Tibial artery (tissue), 4 donors: ENCODE measurements around the gene PXDC1.

ENCODE experiments used
- DNase-seq, 2 donors: peaks; one replicate each; pipeline ENCODE4 v3.0.0-alpha.2; 2019
- H3K27ac ChIP-seq, 2 donors: fragments of 200-600 bp; sonication (generic) in 1 of 2; 1 replicate in 1 of 2; 2 replicates in 1 of 2; pipeline ENCODE4 v1.5.1; 2018 to 2019; ENCODE audit warnings: mild to moderate bottlenecking in 1 of 2
- H3K27me3 ChIP-seq, 2 donors: fragments of 200-600 bp; sonication (generic) in 1 of 2; one replicate each; pipeline versions ENCODE4 v1.5.1 to v1.6.0; 2016 to 2019
- H3K36me3 ChIP-seq, 3 donors: fragments of 200-600 bp; sonication (generic) in 2 of 3; one replicate each; pipeline ENCODE4 v1.5.1; 2016 to 2019; ENCODE audit warnings: mild to moderate bottlenecking in 2 of 3
- H3K4me1 ChIP-seq, 4 donors: fragments of 200-600 bp; sonication (generic) in 2 of 4; 1 replicate in 3 of 4; 2 replicates in 1 of 4; pipeline ENCODE4 v1.5.1; 2016 to 2019
- H3K4me3 ChIP-seq, 2 donors: fragments of 200-600 bp; sonication (generic) in 1 of 2; 1 replicate in 1 of 2; 2 replicates in 1 of 2; pipeline ENCODE4 v1.5.1; 2018 to 2019; ENCODE audit warnings: mild to moderate bottlenecking in 2 of 2
- H3K9me3 ChIP-seq, 3 donors: fragments of 200-600 bp; sonication (generic) in 1 of 3; one replicate each; pipeline ENCODE4 v1.5.1; 2016 to 2019
- intact Hi-C: fragments of 100-400 bp; cut with DNase I; formaldehyde crosslinking; loops from one replicate; pipeline ENCODE4 v1.15.0; 2023; ENCODE audit warnings: low total_unique reads
- TF ChIP-seq, protein P1 (sequence below), 2 experiments: fragments of 200-600 bp in 1 of 2; fragments of 450-650 bp in 1 of 2; IDR thresholded peaks; one replicate each; pipeline ENCODE4 v1.5.1; 2017 to 2019; ENCODE audit warnings: antibody characterized with exemption in 2 of 2, mild to moderate bottlenecking in 1 of 2, moderate library complexity in 1 of 2

PXDC1 gene

DNA sequence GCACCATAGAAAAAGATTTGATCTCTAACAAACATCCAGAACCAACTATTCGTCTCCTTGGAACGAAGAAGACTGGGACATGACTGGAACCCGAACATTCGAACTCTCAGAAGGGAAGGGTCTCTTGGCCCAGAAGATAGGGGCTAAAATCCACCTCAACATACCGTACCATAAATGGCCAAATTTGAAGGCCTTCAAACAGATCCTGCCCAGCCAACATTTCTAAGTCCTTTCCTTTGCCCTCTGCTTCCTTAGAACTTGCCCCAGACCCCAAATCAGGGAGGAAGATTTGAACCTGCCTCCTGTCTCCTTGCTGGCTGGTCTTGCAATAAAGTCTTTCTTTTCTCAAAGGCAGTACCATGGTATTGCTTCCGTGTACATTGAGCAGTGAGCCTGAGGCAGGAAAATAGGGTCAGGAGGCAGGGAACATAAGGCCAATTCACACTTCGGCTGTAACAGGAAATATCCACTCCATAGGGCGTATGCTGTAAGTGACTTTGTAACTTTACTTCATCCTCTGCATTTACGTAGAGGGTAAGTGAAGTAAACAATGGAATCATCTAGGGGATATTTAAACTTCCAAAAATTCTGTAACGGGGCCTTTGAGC, 1.8 kb upstream of the PXDC1 start:
- peak overlapping the region; percentile 99 for H3K27ac ChIP-seq
- peaks cover 0 to 40% (median 14%) of the 10 kb centered on the region in 4 donors for H3K4me1 ChIP-seq
- no peaks in the 10 kb centered on the region for H3K9me3 ChIP-seq
- DNase-seq: peak in 1 of 2 donors; percentile 51
- TF ChIP-seq, protein P1, sequence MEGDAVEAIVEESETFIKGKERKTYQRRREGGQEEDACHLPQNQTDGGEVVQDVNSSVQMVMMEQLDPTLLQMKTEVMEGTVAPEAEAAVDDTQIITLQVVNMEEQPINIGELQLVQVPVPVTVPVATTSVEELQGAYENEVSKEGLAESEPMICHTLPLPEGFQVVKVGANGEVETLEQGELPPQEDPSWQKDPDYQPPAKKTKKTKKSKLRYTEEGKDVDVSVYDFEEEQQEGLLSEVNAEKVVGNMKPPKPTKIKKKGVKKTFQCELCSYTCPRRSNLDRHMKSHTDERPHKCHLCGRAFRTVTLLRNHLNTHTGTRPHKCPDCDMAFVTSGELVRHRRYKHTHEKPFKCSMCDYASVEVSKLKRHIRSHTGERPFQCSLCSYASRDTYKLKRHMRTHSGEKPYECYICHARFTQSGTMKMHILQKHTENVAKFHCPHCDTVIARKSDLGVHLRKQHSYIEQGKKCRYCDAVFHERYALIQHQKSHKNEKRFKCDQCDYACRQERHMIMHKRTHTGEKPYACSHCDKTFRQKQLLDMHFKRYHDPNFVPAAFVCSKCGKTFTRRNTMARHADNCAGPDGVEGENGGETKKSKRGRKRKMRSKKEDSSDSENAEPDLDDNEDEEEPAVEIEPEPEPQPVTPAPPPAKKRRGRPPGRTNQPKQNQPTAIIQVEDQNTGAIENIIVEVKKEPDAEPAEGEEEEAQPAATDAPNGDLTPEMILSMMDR (IDR thresholded peaks at IDR 0.05): no peak
- H3K36me3 ChIP-seq: peaks cover 0 to 7% (median 0%) of the 10 kb centered on the region in 3 donors
- H3K4me3 ChIP-seq: no peak overlapping the region
- intact Hi-C loops: loop anchor here (5.0 kb wide), 2 partner anchors 54 to 74 kb away; no protein-coding TSS in a partner anchor
- H3K27me3 ChIP-seq: no peaks in the 10 kb centered on the region

DNA sequence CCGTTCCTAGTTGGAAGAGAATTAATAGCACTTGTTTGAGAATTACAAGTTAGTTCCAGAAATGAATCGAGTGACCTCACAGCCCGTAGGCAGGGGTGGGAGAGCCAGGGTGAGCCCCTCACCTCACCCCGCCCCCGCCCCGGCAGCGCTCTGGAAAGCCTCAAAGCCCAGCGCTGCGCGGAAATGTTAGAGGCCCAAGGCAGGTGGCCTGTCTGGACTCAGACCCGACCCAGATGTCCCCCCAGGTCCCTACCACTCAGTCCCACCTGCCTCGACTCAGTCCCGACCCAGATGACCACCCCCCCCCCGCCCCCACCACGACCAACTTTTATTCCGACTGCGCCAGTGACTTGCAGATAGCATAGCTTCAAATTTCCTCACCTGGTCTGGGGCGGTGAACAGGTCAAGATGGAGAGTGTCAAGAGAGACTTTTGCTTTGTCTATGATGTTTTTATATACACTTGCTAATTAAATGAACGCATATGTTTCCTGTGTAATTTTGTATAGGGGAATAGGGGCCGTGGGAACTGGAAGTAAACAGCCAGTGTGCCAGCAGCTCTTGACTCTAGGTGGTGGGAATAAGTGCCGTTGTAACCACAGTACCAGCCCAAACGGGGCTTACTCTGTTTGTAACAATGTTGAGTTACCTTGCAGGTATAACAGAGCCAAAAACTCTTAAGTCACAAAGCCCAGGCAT, 1.2 kb upstream of the PXDC1 start:
- Histone ChIP-seq H3K9me3 (no peaks in the 10 kb centered on the region), H3K4me1 (peaks cover 0 to 38% (median 17%) of the 10 kb centered on the region in 4 donors), H3K36me3 (peaks cover 0 to 7% (median 0%) of the 10 kb centered on the region in 3 donors), H3K27me3 (no peaks in the 10 kb centered on the region), H3K27ac (peak overlapping the region; percentile 99), H3K4me3 (peak overlapping the region; percentile 96 to 97)
- TF ChIP-seq, protein P1 (IDR thresholded peaks at IDR 0.05): no peak
- intact Hi-C loops: loop anchor here (5.0 kb wide), 2 partner anchors 55 to 75 kb away; no protein-coding TSS in a partner anchor
- DNase-seq: peak in 1 of 2 donors; percentile 65

DNA sequence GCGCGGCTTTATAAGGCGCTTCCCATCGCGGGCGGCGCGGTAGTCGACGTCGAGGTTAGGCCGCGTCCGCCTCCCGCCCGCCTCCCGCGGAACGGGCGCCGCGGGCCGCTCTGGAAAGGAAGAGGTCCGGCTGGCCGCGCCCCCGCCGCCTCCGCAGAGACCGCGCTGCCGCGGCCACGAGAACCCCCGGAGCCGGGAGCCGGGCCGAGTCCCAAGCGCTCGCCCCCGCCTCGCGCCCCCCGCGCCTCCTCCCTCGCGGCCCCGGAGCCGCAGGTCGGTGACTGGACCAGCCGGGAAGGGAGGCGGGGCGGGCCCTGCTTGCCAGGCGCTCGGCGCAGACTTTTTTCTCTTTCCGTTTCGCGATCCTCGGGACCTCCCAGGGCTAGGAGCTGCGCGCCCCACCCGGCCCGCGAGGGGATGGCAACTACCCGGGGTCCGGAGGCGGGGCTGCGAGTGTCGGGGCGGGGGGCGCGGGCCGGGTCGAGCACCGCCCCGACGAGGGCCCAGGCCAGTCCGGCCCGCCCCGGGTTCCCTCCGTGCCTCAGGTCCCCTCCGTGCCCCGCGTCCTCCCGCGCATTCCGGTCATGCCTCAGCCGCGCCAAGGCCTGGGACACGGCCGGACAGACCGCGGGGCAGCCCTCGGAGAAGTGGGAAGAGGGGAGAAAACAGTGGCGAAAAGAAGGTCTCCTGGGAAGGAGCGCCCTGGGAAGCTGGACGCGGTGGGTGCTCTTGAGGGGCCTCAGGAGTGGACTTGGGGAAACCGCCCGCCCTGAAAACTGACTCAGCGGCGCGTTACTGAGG, 417 bp upstream of the PXDC1 start:
- Histone ChIP-seq H3K4me3 (peak overlapping the region; percentile 96 to 97), H3K9me3 (no peaks in the 10 kb centered on the region), H3K36me3 (peaks cover 0 to 7% (median 0%) of the 10 kb centered on the region in 3 donors), H3K27me3 (no peaks in the 10 kb centered on the region), H3K27ac (peak overlapping the region; percentile 99), H3K4me1 (peaks cover 0 to 38% (median 21%) of the 10 kb centered on the region in 4 donors)
- DNase-seq: peak; percentile 89 to 96
- intact Hi-C loops: loop anchor here (5.0 kb wide), 2 partner anchors 55 to 75 kb away; no protein-coding TSS in a partner anchor
- TF ChIP-seq, protein P1 (IDR thresholded peaks at IDR 0.05): peak; percentile 40 to 61

DNA sequence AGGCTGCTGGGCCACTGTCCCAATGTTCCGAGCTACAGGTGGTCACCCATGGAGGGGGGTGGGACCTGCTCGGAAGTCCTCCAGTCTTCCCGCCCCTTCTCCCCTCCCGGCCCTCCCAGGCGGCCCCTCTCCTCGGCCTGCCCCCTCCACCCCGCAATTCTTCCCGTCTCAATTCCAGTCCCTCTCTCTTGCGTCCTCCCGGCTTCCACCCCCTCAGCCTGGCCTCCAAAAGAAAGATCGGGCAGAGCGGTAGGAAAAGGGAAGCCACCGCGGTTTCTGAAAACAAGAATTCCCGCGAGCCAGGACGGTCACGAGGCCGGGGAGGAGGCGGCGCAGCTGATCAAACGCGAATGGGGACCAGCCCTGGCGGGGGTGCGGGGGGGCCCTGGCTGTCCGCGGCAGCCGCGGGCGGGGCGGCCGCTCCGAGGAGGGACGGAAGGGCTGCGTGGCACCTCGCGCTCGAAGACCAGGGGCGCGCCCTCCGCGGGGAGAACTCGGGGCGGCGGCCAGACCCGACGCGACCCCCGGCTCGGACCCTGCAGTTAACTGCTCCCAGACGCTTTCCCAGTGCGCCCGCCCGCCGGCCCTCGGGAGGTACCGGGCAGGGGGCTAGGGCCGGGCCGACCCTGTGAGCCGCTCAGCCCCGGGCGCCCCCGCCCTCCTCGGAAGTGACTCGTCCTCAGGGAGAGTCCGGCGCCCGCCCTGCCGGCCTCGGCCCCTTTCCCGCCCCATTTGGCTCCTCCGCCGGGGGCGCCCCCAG, 1.0 kb downstream of the PXDC1 start:
- peak; percentile 92 to 97 for DNase-seq
- H3K4me1 ChIP-seq: peaks cover 0 to 47% (median 35%) of the 10 kb centered on the region in 4 donors
- TF ChIP-seq, protein P1 (IDR thresholded peaks at IDR 0.05): no peak
- peak overlapping the region; percentile 96 to 97 for H3K4me3 ChIP-seq
- no peaks in the 10 kb centered on the region for H3K27me3 ChIP-seq
- intact Hi-C loops: loop anchor here (5.0 kb wide), 2 partner anchors 57 to 77 kb away; no protein-coding TSS in a partner anchor
- H3K36me3 ChIP-seq: peaks cover 0 to 16% (median 10%) of the 10 kb centered on the region in 3 donors
- no peaks in the 10 kb centered on the region for H3K9me3 ChIP-seq
- H3K27ac ChIP-seq: peak overlapping the region; percentile 99

DNA sequence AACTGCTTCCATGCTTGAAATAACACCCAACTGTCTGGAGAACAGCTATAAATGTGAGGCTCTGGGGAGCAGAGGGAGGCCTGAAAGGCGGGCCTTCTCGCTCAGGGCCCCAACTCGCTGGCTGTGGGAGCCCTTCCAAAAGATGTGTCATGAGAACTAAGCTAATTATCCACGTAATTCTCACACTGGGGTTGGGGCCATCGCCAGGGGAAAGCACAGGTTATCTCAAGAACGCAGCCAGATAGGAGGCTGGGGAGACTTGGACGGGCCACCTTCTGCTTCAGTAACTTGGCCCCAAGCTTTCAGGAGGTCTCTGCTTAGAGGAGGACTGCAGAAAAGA, 1.6 kb downstream of the PXDC1 start:
- Histone ChIP-seq H3K9me3 (no peaks in the 10 kb centered on the region), H3K36me3 (peaks cover 0 to 20% (median 11%) of the 10 kb centered on the region in 3 donors), H3K4me1 (peaks cover 0 to 52% (median 40%) of the 10 kb centered on the region in 4 donors), H3K27ac (peak overlapping the region; percentile 99), H3K27me3 (no peaks in the 10 kb centered on the region), H3K4me3 (peak overlapping the region; percentile 96 to 97)
- TF ChIP-seq, protein P1 (IDR thresholded peaks at IDR 0.05): no peak
- peak; percentile 87 to 91 for DNase-seq
- intact Hi-C loops: loop anchor here (5.0 to 10.0 kb wide), 4 partner anchors 57 to 385 kb away; partner anchors contain the start of genes ECI2 and FAM50B
